ENCODE data around the gene DAND5. TPM values are rescaled to one million over a fixed set of nuclear protein-coding genes. Genes with fewer than 3 reads are reported as not detected.

The DAND5 gene
- total and polyA plus RNA-seq, 9 of the 15 experiments (the other 6 are each of a cell fraction or from before 2014, with no cell fraction given), result 0.22 to 0.83 (median 0.60) TPM

- TF ChIP-seq KLF16 (IDR thresholded peaks at IDR 0.05), result no peak
- no peak for TF ChIP-seq TRIM25 (IDR thresholded peaks at IDR 0.05; ENCODE audit: borderline replicate concordance)
- TF ChIP-seq MLX (CRISPR knock-in tag; conservative IDR thresholded peaks at IDR 0.05), result no peak; a peak in 1 of 4 replicates
- TF ChIP-seq ZNF239 (CRISPR knock-in tag; IDR thresholded peaks at IDR 0.05), result no peak
- peak in 2 of 3 experiments; percentile 39 to 42 for TF ChIP-seq YY1 (IDR thresholded peaks at IDR 0.05; ENCODE audit: borderline replicate concordance in 1 of 3, control insufficient read depth in 1 of 3, extremely low read depth in 1 of 3, insufficient read depth in 3 of 3, insufficient read length in 1 of 3, insufficient replicate concordance in 2 of 3, low read depth in 1 of 3, low read length in 2 of 3)
- peak; percentile 71 for TF ChIP-seq ZBTB33 (CRISPR knock-in tag; IDR thresholded peaks at IDR 0.05)
- peak; percentile 37 for TF ChIP-seq CCNT2 (IDR thresholded peaks at IDR 0.05; ENCODE audit: borderline replicate concordance, extremely low read depth, insufficient read length, low read depth, low read length)
- no peak for TF ChIP-seq NFRKB (IDR thresholded peaks at IDR 0.05; ENCODE audit: low read depth)
- no peak for TF ChIP-seq SPI1 (IDR thresholded peaks at IDR 0.05; ENCODE audit: borderline replicate concordance, low read depth, low read length)
- no peak for TF ChIP-seq OTX1 (CRISPR knock-in tag; IDR thresholded peaks at IDR 0.05)
- TF ChIP-seq ASH1L (IDR thresholded peaks at IDR 0.05; ENCODE audit: borderline replicate concordance, low read depth, partially characterized antibody), result peak; percentile 33
- TF ChIP-seq MECOM (CRISPR knock-in tag; IDR thresholded peaks at IDR 0.05), result no peak
- no peak for TF ChIP-seq ZNF707 (CRISPR knock-in tag; conservative IDR thresholded peaks at IDR 0.05)
- TF ChIP-seq KDM2B (CRISPR knock-in tag; IDR thresholded peaks at IDR 0.05), result no peak
- TF ChIP-seq ZFP91 (CRISPR knock-in tag; IDR thresholded peaks at IDR 0.05), result no peak
- no peak for TF ChIP-seq HEY1 (CRISPR knock-in tag; IDR thresholded peaks at IDR 0.05; ENCODE audit: borderline replicate concordance)
- no peak for TF ChIP-seq MIER1 (IDR thresholded peaks at IDR 0.05; ENCODE audit: low read depth)
- TF ChIP-seq HMG20A (CRISPR knock-in tag; conservative IDR thresholded peaks at IDR 0.05), result no peak
- TF ChIP-seq TFAM (CRISPR knock-in tag; conservative IDR thresholded peaks at IDR 0.05), result no peak
These were observed 14.3 kb downstream of the DAND5 start (continued) for GRCh38 chr19:12983542-12984142.

Measured in K562 (cell line).